Neural progenitor cell (in vitro differentiated cells): ENCODE measurements around the gene RORB. TPM values are rescaled to one million over a fixed set of nuclear protein-coding genes. Genes with fewer than 3 reads are reported as not detected.

Experiments used
- DNase-seq: peaks from one replicate; pipeline ENCODE4 v3.0.0-alpha.2; 2016; ENCODE audit warnings: low spot score
- H2AFZ ChIP-seq: fragments of 200-600 bp; sonication (generic); replicated peaks from 2 replicates; pipeline ENCODE4 v1.6.1; 2016; ENCODE audit warnings: antibody characterized with exemption
- H3F3A ChIP-seq: fragments of 200-600 bp; sonication (generic); 2 replicates; pipeline ENCODE4 v1.6.1; 2016; ENCODE audit warnings: antibody characterized with exemption, low read depth
- H3K27ac ChIP-seq: fragments of 200-600 bp; sonication (generic); 2 replicates; pipeline ENCODE4 v1.5.1; 2016; ENCODE audit warnings: mild to moderate bottlenecking
- H3K27me3 ChIP-seq: fragments of 200-600 bp; sonication (generic); 2 replicates; pipeline ENCODE4 v1.6.1; 2016; ENCODE audit warnings: mild to moderate bottlenecking, moderate library complexity
- H3K36me3 ChIP-seq: fragments of 200-600 bp; sonication (generic); 2 replicates; pipeline ENCODE4 v1.5.1; 2016
- H3K4me1 ChIP-seq: fragments of 200-600 bp; sonication (generic); 2 replicates; pipeline ENCODE4 v1.6.1; 2016; ENCODE audit warnings: mixed run types
- H3K4me2 ChIP-seq: fragments of 200-600 bp; sonication (generic); 2 replicates; pipeline ENCODE4 v1.6.1; 2016
- H3K4me3 ChIP-seq: fragments of 200-600 bp; sonication (generic); 2 replicates; pipeline ENCODE4 v1.5.1; 2016
- H3K79me2 ChIP-seq: fragments of 200-600 bp; sonication (generic); 2 replicates; pipeline ENCODE4 v1.6.1; 2016; ENCODE audit warnings: low read depth
- H3K9ac ChIP-seq: fragments of 200-600 bp; sonication (generic); 2 replicates; pipeline ENCODE4 v1.6.1; 2016
- H3K9me3 ChIP-seq: fragments of 200-600 bp; sonication (generic); 2 replicates; pipeline ENCODE4 v1.5.1; 2016; ENCODE audit warnings: low read depth
- H4K20me1 ChIP-seq: fragments of 200-600 bp; sonication (generic); 2 replicates; pipeline ENCODE4 v1.6.1; 2016; ENCODE audit warnings: low read depth
- H3K27ac Mint-ChIP-seq: 3 replicates; pipeline ENCODE4 v1.8.0; 2021; ENCODE audit warnings: mixed read lengths
- H3K27me3 Mint-ChIP-seq: 2 replicates; pipeline ENCODE4 v1.8.0; 2022; ENCODE audit warnings: low read depth, mild to moderate bottlenecking, inconsistent platforms, moderate library complexity, mixed read lengths; ENCODE audit not compliant: insufficient read depth
- H3K36me3 Mint-ChIP-seq: 3 replicates; pipeline ENCODE4 v1.8.0; 2021; ENCODE audit warnings: mixed read lengths
- H3K4me1 Mint-ChIP-seq: 3 replicates; pipeline ENCODE4 v1.8.0; 2021; ENCODE audit warnings: mixed read lengths
- H3K4me3 Mint-ChIP-seq: 3 replicates; pipeline ENCODE4 v1.8.0; 2021; ENCODE audit warnings: mild to moderate bottlenecking, moderate library complexity, mixed read lengths
- H3K9me3 Mint-ChIP-seq: 3 replicates; pipeline ENCODE4 v1.8.0; 2020; ENCODE audit warnings: mixed read lengths
- EZH2 ChIP-seq: fragments of 200-600 bp; sonication (generic); IDR thresholded peaks from 2 replicates; pipeline ENCODE4 v1.6.1; 2017; ENCODE audit warnings: antibody characterized with exemption, mild to moderate bottlenecking, moderate library complexity
- EZH2phosphoT487 ChIP-seq: fragments of 200-600 bp; sonication (generic); IDR thresholded peaks from 2 replicates; pipeline ENCODE4 v1.6.1; 2017; ENCODE audit warnings: antibody characterized with exemption
- total RNA-seq: library from RNA; depleted of rRNA; stranded (reverse); fragments of >200 nt; gene quantifications from 2 replicates; pipeline ENCODE4 v1.2.3, GENCODE V29; 2015; ENCODE audit warnings: low replicate concordance
- TF ChIP-seq, protein P1 (sequence below): fragments of 200-600 bp; sonication (generic); IDR thresholded peaks from 2 replicates; pipeline ENCODE4 v1.5.1; 2017; ENCODE audit warnings: antibody characterized with exemption, mild to moderate bottlenecking

Gene RORB
- total RNA-seq, 1 donor from 2014 or later: 4.2 TPM

DNA sequence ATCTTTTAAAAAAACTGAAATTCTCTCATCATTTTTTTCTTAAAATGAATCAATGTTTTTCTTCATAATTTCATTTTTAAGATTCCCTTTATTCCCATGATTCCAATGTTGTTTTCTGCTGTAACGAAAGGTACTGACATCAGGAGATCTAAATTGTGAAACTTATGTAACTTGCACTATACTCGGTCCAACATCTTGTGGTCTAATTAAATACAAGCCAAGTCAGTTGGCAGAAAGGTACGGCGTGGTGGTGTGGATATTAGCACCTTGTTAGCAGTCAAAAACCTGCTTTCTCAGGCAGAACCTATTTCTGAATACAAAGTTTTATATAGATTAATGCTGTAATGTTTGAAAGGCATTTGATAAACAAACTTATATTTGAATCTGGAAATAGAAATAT lies 20.1 kb downstream of the RORB start:
- TF ChIP-seq EZH2phosphoT487: no peak
- TF ChIP-seq, protein P1, sequence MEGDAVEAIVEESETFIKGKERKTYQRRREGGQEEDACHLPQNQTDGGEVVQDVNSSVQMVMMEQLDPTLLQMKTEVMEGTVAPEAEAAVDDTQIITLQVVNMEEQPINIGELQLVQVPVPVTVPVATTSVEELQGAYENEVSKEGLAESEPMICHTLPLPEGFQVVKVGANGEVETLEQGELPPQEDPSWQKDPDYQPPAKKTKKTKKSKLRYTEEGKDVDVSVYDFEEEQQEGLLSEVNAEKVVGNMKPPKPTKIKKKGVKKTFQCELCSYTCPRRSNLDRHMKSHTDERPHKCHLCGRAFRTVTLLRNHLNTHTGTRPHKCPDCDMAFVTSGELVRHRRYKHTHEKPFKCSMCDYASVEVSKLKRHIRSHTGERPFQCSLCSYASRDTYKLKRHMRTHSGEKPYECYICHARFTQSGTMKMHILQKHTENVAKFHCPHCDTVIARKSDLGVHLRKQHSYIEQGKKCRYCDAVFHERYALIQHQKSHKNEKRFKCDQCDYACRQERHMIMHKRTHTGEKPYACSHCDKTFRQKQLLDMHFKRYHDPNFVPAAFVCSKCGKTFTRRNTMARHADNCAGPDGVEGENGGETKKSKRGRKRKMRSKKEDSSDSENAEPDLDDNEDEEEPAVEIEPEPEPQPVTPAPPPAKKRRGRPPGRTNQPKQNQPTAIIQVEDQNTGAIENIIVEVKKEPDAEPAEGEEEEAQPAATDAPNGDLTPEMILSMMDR: no peak
- no peak for TF ChIP-seq EZH2
- Mint-ChIP-seq H3K36me3 (no peaks in the 10 kb centered on the region), H3K27ac (no peak overlapping the region), H3K4me3 (no peak overlapping the region), H3K4me1 (peaks cover 15% of the 10 kb centered on the region), H3K27me3 (no peaks in the 10 kb centered on the region), H3K9me3 (no peaks in the 10 kb centered on the region)
- Histone ChIP-seq H3K4me2 (no peak overlapping the region), H3F3A (no peaks in the 10 kb centered on the region), H2AFZ (no peak overlapping the region), H4K20me1 (no peaks in the 10 kb centered on the region), H3K4me3 (no peak overlapping the region), H3K79me2 (no peaks in the 10 kb centered on the region), H3K27ac (no peak overlapping the region), H3K9me3 (no peaks in the 10 kb centered on the region), H3K9ac (no peak overlapping the region), H3K36me3 (no peaks in the 10 kb centered on the region), H3K4me1 (no peaks in the 10 kb centered on the region), H3K27me3 (no peaks in the 10 kb centered on the region)
- DNase-seq: no peak

DNA sequence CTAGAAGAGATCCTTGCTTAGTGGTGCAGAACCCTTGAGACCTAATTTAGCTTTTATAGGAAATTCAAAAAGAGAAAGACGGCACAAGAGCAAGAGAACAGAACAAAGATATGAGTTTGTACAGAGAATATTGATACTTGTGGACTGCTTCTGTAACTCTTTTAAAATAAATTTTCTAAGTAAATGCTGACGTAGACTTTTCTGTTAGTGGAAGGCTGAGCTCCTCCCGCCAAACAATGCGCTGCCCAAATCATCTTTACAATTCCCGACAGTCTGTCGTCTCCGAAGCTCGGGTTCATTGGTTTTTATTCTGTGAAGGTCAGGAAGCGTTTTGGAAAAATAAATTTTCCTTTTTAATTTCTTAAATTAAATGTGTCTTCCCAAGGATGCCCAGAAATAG lies 22.3 kb downstream of the RORB start:
- H3K79me2 ChIP-seq: no peaks in the 10 kb centered on the region
- H3K9me3 Mint-ChIP-seq: no peaks in the 10 kb centered on the region
- no peak overlapping the region for H3K27ac ChIP-seq
- no peak overlapping the region for H2AFZ ChIP-seq
- no peaks in the 10 kb centered on the region for H3K4me1 ChIP-seq
- H3K9ac ChIP-seq: no peak overlapping the region
- H3K4me3 ChIP-seq: no peak overlapping the region
- no peaks in the 10 kb centered on the region for H3K36me3 Mint-ChIP-seq
- DNase-seq: no peak
- no peaks in the 10 kb centered on the region for H3K27me3 Mint-ChIP-seq
- TF ChIP-seq EZH2phosphoT487 (no peak), EZH2 (no peak)
- TF ChIP-seq, protein P1: no peak
- no peaks in the 10 kb centered on the region for H3K9me3 ChIP-seq
- peaks cover 15% of the 10 kb centered on the region for H3K4me1 Mint-ChIP-seq
- H3K27me3 ChIP-seq: no peaks in the 10 kb centered on the region
- no peaks in the 10 kb centered on the region for H3K36me3 ChIP-seq
- no peaks in the 10 kb centered on the region for H3F3A ChIP-seq
- no peaks in the 10 kb centered on the region for H4K20me1 ChIP-seq
- H3K4me2 ChIP-seq: no peak overlapping the region
- no peak overlapping the region for H3K27ac Mint-ChIP-seq
- H3K4me3 Mint-ChIP-seq: no peak overlapping the region

DNA sequence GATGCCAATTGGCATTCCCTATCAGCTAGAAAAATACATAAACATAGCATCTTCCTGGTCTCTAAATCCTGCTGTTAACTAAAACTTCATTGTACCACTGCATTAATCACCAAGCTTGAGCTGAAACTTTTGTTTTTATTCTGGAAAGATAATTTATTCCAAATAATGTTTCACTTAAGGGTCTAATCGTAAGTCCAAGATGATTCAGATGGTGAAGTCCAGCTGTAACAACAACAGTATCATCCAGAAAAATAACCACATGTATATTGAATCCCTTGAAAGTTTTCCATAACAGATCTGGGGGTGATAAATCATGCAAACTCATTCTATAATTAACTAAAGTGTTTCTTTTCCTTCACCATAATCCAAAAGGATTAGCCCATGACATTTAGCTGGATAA lies 23.9 kb downstream of the RORB start:
- no peak overlapping the region for H3K4me3 Mint-ChIP-seq
- Histone ChIP-seq H3K4me2 (no peak overlapping the region), H3K9ac (no peak overlapping the region)

More for the DNA sequence above, 23.9 kb downstream of the RORB start:
- no peak overlapping the region for H2AFZ ChIP-seq
- H3K36me3 Mint-ChIP-seq: no peaks in the 10 kb centered on the region
- no peaks in the 10 kb centered on the region for H3K36me3 ChIP-seq
- peaks cover 1% of the 10 kb centered on the region for H3K4me1 ChIP-seq
- no peaks in the 10 kb centered on the region for H3K9me3 Mint-ChIP-seq
- H3K27ac ChIP-seq: no peak overlapping the region
- no peaks in the 10 kb centered on the region for H3F3A ChIP-seq
- H3K27ac Mint-ChIP-seq: no peak overlapping the region
- DNase-seq: no peak
- peaks cover 9% of the 10 kb centered on the region for H3K4me1 Mint-ChIP-seq
- H3K27me3 Mint-ChIP-seq: no peaks in the 10 kb centered on the region
- H3K4me3 ChIP-seq: no peak overlapping the region
- H3K9me3 ChIP-seq: no peaks in the 10 kb centered on the region
- H3K27me3 ChIP-seq: no peaks in the 10 kb centered on the region
- TF ChIP-seq EZH2phosphoT487 (no peak), EZH2 (no peak)
- TF ChIP-seq, protein P1: no peak
- no peaks in the 10 kb centered on the region for H3K79me2 ChIP-seq
- H4K20me1 ChIP-seq: no peaks in the 10 kb centered on the region
